GM12878 (cell line): ENCODE data around the gene MTMR10. TPM values are rescaled to one million over a fixed set of nuclear protein-coding genes. Genes with fewer than 3 reads are reported as not detected.

Experiments used
- ATF3 ChIP-seq: IDR thresholded peaks from 2 replicates; pipeline ENCODE4 v1.6.1; 2011; ENCODE audit warnings: low read depth, mild to moderate bottlenecking, low read length, moderate library complexity, borderline replicate concordance; ENCODE audit errors: extremely low read depth
- BCLAF1 ChIP-seq: fragments of 450-650 bp; IDR thresholded peaks from 2 replicates; pipeline ENCODE4 v1.6.1; 2017; ENCODE audit warnings: antibody characterized with exemption, mild to moderate bottlenecking, moderate library complexity
- CBFB ChIP-seq: IDR thresholded peaks from 2 replicates; pipeline ENCODE4 v1.6.1; 2016; ENCODE audit warnings: antibody characterized with exemption, low read depth
- CEBPZ ChIP-seq: fragments of 150-350 bp; IDR thresholded peaks from 2 replicates; pipeline ENCODE4 v1.6.1; 2016; ENCODE audit warnings: low read depth, low read length
- ELK1 ChIP-seq: IDR thresholded peaks from 2 replicates; pipeline ENCODE4 v1.6.1; 2012; ENCODE audit warnings: low read depth, low read length, improper control_type of control experiment
- HDGF ChIP-seq: fragments of 450-650 bp; IDR thresholded peaks from 2 replicates; pipeline ENCODE4 v1.6.1; 2016; ENCODE audit warnings: antibody characterized with exemption
- IRF4 ChIP-seq: IDR thresholded peaks from 2 replicates; pipeline ENCODE4 v1.6.1; 2011; ENCODE audit warnings: low read depth, low read length
- SIX5 ChIP-seq: IDR thresholded peaks from 2 replicates; pipeline ENCODE4 v1.6.1; 2011; ENCODE audit warnings: mild to moderate bottlenecking, low read depth, low read length, moderate library complexity; ENCODE audit not compliant: severe bottlenecking
- SMAD1 ChIP-seq: fragments of 450-650 bp; IDR thresholded peaks from 2 replicates; pipeline ENCODE4 v1.6.1; 2018; ENCODE audit warnings: mild to moderate bottlenecking, low read depth; ENCODE audit not compliant: partially characterized antibody
- polyA plus RNA-seq, 11 experiments: library from polyadenylated mRNA; depleted of rRNA in 4 of 11; unstranded in 6 of 11; stranded (reverse) in 5 of 11; fragments of >200 nt; fragmentation: Nextera tagmentation in 4 of 11; fragmentation: Illumina TruSeq in 1 of 11; extraction: Ambion mirVana in 4 of 11; extraction: Trizol in 1 of 11; gene quantifications; 1 replicate in 1 of 11; 2 replicates in 10 of 11; pipeline versions ENCODE4 v1.2.1 to v1.2.3, GENCODE V29; 2011 to 2016; ENCODE audit warnings: inconsistent platforms in 2 of 11, missing spikeins in 2 of 11, low read depth in 1 of 11
- total RNA-seq, 4 experiments: library from RNA; depleted of rRNA in 3 of 4; stranded (reverse); fragments of >200 nt in 3 of 4; fragmentation: Illumina TruSeq in 1 of 4; extraction: Trizol in 1 of 4; gene quantifications; 2 replicates each; pipeline versions ENCODE4 v1.2.1 to v1.2.3, GENCODE V29; 2013 to 2021

The MTMR10 gene
- total and polyA plus RNA-seq, 10 of the 15 experiments (the other 5 are each of a cell fraction or from before 2014, with no cell fraction given): 1.9 to 13.6 (median 8.9) TPM

GRCh38 chr15:30979457-30979856 is 12.0 kb downstream of the MTMR10 start (continued):
- TF ChIP-seq BCLAF1 (no peak), ELK1 (no peak), ATF3 (no peak), HDGF (no peak), IRF4 (no peak), SMAD1 (no peak), CEBPZ (no peak), SIX5 (no peak), CBFB (no peak)
